Measurements from ENCODE around the gene EHD2.
"Not testable (repeated sequence)": the region's sequence is repeated elsewhere in the genome, so short reads cannot be mapped to it uniquely, and the experiment has no call there.

Gene EHD2, protein sequence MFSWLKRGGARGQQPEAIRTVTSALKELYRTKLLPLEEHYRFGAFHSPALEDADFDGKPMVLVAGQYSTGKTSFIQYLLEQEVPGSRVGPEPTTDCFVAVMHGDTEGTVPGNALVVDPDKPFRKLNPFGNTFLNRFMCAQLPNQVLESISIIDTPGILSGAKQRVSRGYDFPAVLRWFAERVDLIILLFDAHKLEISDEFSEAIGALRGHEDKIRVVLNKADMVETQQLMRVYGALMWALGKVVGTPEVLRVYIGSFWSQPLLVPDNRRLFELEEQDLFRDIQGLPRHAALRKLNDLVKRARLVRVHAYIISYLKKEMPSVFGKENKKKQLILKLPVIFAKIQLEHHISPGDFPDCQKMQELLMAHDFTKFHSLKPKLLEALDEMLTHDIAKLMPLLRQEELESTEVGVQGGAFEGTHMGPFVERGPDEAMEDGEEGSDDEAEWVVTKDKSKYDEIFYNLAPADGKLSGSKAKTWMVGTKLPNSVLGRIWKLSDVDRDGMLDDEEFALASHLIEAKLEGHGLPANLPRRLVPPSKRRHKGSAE

DNA sequence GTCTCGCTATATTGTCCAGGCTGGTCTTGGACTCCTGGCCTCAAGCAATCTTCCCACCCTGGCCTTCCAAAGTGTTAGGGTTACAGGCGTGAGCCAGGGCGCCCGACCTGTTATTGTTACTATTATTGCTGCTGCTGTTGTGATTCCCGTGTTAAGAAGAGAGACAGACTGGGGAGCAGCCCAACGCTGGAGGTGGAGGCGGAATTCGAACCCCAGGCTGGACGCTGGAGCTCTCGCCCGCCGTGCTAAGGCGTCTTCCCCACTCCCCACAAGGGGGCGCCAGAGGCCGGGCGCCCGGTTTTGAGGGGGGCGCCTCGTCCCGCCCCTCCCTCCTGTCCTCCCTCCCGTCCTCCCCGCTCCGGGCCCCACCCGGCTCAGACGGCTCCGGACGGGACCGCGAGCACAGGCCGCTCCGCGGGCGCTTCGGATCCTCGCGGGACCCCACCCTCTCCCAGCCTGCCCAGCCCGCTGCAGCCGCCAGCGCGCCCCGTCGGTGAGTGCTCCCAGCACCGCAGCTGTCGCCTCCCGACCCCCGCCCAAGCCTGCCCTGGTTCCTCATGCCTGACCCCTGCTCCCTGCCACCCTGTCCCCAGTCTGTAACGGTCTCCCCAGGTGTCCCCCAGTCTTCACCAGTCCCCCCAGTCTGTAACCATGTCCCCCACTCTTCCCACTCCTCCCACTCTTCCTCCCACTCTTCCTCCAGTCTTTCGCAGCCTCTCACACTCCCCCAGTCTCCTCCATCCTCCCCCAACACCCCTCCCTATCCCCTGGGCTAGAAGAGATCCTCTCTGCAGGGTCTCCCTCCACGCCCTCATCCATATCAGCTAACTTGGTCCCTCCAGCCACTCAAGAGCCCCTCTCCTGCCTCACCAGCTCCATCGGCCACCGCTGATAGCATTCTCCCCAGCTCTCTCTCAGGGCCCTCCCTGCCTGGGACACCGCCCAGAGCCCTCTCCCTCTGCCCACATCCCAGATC lies at the start of gene EHD2:
Gene EHD2, plus strand, starts transcription at position 377 of the 976 bp plus-strand sequence. CDS start 3,191 bp downstream, outside the sequence.
- DNase-seq (ENCODE audit: low read depth): no peak

DNA sequence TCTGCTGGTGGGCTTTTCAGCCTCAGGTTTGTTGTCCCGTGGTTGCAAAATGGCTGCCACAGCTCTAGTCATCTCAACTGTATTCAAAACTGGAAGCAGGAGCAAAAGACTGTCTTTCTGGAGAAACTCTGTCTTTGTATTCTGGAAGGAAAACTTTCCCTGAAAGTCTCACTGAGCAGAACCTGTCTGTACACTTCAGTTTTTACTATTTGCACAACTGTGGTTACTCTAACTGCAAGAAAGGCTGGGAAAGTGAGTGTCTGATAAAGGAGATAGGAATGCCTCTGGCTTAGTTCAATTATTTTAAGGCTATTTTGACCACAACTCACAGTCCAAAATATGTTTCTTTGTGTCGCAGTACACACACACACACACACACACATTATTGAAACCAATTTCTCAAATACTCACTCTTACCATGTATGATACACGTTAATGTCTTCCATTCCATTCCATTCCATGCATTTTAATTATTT lies 49.7 kb upstream of the EHD2 start:
- DNase-seq (ENCODE audit: low read depth): no peak

DNA sequence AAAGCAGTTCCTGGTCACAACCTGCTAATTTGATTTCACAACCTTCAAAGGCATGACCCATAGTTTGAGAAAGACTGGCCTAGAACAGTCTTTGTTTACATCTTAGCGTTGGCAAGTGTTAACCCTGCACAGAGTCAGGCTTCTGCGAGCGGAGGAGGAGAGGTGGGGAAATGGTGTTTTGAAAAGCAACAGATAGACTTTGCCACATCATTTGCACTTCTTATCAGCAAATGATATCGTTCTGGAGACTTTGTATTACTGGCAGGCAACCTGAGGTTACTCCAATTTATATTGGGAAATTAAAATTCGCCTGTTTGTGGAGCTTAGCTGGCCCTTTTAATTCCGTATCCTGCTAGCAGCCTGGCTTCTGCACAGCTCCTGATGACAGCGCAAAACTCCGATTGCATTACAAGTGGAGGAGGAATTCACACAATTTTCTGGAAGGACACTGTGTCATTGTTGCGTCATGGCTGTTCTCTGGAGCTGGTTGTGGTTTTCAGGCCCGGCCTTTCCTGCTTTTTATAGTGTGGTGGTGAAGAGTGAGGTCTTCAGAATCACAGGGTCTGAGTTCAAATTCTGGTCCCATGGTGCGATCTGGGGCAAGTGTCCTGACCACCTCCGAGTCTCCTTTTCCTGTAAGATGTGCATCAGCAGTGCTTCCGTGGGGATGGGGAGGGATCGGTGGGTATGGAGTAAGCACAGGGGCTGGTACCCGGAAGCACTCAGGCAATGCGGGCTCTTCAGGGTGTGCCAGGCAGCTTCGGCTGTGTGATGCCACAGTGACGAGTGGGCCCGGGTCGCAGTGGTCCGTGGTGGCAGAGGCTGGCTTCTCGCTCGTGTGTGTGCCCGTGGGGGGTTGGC lies 49.1 kb upstream of the EHD2 start:
- no peak for DNase-seq (ENCODE audit: low read depth)

DNA sequence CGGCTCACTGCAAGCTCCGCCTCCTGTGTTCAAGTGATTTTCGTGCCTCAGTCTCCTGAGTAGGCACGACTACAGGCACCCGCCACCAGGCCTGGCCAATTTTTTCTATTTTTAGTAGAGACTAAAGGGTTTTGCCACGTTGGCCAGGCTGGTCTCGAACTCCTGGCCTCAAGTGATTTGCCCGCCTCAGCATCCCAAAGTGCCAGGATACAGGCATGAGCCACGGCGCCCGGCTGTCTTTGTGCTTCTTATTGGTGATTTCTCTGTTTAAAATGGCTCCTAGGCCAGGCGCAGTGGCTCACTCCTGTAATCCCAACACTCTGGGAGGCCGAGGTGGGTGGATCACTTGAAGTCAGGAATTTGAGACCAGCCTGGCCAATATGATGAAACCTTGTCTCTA lies 44.7 kb upstream of the EHD2 start:
- DNase-seq (ENCODE audit: low read depth): not testable (repeated sequence)

DNA sequence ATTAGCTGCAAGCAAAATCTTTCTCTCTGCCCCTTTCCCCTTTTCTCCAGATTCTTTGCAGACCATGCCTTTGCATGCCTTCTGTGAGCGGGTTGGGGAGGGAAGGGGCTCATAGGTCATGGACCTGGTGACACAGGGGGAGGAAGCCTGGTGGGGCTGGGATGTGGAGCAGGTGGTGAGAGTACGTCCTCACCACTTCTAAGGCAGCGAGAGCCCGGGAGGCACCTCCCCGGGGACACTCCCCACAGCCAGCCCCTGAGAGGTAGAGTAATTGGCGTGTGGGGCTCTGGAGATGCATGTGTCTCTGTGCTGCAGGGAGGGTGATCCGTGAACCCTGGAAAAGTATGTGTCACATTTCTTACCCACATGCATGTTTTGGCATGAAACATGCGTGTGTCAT lies 42.5 kb upstream of the EHD2 start:
- DNase-seq (ENCODE audit: low read depth): no peak

DNA sequence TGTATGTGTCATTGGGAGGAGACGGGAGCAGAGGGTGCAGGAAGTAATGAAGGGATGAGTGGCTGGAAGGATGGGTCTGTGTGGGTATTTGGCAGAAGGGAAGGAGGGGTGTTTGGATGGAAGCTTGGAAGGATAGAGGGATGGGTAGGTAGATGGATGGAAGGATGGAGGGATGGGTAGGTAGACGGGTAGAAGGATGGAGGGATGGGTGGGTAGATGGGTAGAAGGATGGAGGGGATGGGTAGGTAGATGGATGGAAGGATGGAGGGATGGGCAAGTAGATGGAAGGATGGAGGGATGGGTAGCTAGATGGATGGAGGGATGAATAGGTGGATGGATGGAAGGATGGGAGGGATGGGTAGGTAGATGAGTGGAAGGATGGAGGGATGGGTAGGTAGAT lies 41.7 kb upstream of the EHD2 start:
- no peak for DNase-seq (ENCODE audit: low read depth)

DNA sequence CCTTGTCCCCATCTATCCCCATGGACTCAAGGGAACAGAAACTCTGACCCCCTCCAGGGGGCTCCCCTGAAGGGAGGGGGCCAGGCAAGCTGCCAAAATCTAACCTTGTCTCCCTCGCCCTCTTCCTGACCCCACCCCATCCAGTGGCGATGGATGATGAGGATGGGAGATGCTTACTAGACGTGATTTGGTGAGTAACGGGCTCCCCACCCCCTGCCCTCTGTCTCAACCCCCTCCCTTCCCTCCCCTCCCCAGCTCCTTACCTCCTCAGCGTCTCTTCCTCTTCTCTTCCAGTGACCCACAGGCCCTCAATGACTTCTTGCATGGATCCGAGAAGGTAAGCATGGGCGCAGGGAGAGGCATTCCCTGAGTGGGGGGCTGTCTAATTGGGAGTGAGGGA lies 39.8 kb upstream of the EHD2 start:
- DNase-seq (ENCODE audit: low read depth): no peak

DNA sequence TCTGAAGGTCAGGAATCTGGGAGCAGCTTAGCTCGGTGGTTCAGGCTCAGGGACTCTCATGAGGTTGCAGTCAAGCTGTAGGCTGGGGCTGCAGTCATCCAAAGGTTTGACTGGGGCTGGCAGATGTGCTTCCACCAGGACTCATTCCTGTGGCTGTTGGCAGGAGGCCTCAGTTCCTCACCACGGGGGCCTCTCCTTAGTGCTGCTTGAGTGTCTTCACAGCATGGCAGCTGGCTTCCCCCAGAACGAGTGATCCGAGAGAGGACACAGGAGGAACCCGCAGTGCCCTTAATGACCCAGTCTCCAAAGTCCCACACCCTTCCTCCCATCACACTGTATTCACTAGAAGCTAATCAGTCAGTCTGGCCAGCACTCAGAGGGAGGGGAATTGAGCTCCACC lies 38.7 kb upstream of the EHD2 start:
- no peak for DNase-seq (ENCODE audit: low read depth)

DNA sequence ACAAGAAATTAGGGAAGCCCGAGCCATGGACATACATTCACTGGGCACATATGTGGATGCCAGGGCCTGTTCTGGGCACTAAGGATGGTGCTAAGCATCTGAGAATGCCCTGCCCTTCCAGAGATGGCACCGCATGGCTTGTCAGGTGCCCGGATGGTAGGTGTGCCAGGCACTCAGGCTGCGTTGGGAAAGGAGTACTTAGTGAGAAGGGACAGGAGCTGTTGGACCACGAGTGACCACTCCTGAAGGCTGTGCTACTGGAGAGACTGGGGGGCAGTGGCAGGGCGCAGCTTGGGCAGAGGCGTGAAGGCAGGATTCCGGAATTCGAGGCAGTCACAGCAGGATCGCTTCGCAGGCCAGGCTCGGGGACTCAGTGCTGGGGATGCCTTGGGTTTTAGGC lies 38.0 kb upstream of the EHD2 start:
- DNase-seq (ENCODE audit: low read depth): no peak

DNA sequence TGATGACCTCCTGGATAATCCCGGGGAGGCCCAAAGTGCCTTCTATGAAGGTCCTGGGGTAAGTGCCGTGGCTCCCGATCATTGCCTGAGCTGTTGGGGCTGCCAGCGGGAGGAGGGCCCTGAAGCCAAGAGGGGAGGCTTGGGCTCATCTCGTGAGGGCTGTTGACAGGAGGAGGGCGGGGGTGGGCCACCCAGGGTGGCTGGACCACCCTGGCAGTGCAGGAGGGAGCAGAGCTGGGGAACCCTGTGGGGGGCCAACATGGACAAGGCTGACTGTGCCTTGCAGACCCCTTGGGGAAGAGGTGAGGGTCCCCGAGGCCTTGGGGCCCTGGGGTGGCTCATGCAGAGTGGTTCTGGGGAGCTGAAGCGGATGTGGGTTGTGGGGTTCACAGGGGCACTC lies 37.4 kb upstream of the EHD2 start:
- no peak for DNase-seq (ENCODE audit: low read depth)

DNA sequence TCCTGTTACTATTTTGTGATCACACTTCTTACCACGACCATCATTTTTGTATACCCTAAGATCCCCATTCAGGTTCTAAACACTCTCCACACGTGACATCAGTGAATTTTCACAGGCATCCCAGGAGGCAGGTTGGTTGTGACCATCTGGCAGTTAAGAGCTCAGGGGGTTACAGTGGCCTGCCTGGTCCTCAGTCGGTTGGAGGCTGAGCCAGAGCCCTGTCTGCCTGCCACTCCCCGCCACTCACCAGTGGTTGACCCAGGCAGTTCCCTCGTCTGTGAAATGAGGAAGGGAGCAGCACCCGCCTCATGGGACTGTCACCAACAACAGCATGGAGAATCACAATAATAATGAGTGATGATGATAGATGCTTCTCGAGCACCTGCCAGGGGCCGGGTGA lies 36.4 kb upstream of the EHD2 start:
- no peak for DNase-seq (ENCODE audit: low read depth)

DNA sequence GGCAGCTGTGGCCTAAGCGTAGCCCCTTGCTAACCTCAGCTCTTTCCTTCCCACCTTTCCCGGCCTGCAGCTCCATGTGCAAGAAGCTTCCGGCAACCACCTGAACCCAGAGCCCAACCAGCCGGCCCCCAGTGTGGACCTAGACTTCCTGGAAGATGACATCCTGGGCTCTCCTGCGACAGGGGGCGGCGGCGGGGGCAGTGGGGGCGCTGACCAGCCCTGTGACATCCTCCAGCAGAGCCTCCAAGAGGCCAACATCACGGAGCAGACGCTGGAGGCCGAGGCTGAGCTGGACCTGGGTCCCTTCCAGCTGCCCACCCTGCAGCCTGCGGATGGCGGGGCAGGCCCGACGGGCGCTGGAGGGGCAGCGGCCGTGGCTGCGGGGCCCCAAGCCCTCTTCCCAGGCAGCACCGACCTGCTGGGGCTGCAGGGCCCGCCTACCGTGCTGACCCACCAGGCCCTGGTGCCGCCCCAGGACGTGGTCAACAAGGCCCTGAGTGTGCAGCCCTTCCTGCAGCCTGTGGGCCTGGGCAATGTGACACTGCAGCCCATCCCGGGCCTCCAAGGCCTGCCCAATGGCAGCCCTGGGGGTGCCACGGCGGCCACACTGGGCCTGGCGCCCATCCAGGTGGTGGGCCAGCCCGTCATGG lies 33.8 kb upstream of the EHD2 start:
- no peak for DNase-seq (ENCODE audit: low read depth)

DNA sequence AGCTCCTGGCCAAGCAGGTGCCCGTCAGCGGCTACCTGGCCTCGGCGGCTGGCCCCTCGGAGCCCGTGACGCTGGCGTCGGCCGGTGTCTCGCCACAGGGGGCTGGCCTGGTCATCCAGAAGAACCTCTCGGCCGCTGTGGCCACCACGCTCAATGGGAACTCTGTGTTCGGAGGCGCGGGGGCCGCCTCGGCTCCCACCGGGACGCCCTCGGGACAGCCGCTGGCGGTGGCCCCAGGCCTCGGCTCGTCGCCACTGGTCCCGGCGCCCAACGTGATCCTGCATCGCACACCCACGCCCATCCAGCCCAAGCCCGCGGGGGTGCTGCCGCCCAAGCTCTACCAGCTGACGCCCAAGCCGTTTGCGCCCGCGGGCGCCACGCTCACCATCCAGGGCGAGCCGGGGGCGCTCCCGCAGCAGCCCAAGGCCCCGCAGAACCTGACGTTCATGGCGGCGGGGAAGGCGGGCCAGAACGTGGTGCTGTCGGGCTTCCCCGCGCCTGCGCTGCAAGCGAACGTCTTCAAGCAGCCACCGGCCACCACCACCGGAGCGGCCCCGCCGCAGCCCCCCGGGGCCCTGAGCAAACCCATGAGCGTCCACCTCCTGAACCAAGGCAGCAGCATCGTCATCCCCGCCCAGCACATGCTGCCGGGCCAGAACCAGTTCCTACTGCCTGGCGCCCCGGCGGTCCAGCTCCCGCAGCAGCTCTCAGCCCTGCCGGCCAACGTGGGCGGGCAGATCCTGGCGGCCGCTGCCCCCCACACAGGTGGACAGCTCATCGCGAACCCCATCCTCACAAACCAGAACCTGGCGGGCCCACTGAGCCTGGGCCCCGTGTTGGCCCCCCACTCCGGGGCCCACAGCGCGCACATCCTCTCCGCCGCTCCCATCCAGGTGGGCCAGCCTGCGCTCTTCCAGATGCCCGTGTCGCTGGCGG lies 33.0 kb upstream of the EHD2 start:
- no peak for DNase-seq (ENCODE audit: low read depth)

DNA sequence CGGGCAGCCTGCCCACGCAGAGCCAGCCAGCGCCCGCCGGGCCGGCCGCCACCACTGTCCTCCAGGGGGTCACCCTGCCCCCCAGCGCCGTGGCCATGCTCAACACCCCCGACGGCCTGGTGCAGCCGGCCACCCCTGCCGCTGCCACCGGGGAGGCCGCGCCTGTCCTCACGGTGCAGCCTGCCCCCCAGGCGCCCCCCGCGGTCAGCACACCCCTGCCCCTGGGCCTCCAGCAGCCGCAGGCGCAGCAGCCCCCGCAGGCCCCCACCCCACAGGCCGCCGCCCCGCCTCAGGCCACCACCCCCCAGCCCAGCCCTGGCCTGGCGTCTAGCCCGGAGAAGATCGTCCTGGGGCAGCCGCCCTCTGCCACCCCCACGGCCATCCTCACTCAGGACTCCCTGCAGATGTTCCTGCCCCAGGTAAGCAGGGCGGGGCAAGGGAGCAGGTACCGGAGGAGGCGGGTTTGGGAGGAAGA lies 32.3 kb upstream of the EHD2 start:
- DNase-seq (ENCODE audit: low read depth): no peak

DNA sequence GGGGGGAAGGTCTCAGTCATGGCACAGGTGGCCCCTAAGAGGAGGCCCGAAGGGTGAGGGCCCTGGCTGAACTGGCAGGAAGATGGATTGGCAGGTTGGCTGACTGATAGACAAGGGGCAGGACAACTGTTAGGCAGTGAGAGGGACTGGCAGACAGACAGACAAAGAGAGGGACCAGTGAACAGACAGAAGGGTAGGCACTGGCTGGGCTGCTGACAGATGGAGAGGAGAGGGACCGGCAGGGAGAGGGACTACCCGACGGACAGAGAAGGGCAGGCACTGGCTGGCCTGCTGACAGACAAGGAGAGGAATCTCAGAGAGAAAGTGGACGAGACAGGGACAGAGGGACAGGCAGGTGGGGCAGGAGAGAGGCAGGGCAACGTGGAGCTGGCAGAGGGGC lies 31.8 kb upstream of the EHD2 start:
- no peak for DNase-seq (ENCODE audit: low read depth)

DNA sequence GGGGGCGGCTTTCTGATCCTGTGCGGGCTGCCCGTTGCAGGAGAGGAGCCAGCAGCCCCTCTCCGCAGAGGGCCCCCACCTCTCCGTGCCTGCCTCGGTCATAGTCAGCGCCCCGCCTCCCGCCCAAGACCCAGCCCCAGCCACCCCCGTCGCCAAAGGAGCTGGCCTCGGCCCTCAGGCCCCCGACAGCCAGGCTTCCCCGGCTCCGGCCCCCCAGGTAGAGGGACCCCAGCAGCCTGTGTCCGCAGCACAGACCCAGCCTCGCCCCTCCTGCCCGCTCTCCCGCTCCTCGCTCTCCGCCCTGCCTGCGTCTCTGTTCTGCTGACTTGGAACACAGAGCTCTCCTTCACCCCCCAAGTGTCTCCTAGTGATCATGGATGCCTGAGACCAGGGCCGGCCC lies 31.3 kb upstream of the EHD2 start:
- no peak for DNase-seq (ENCODE audit: low read depth)

DNA sequence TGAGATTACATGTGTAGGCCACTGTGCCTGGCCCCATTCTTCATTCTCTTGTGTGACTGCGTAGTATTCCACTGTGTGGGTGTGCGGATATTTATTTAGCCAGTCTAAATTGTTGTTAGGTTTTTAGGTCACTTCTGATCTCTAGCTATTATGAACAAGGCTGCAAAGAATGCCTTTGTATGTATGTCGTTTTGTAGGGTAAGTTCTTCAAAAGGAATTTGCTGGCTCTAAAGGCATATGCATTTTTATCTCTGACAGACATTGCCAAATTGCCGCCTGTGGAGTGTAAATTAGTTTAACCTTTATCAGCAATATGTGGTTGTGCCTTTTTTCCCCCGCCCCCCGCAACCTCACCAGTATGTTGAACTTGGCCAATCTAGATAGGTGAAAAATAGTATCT lies 30.3 kb upstream of the EHD2 start:
- no peak for DNase-seq (ENCODE audit: low read depth)

DNA sequence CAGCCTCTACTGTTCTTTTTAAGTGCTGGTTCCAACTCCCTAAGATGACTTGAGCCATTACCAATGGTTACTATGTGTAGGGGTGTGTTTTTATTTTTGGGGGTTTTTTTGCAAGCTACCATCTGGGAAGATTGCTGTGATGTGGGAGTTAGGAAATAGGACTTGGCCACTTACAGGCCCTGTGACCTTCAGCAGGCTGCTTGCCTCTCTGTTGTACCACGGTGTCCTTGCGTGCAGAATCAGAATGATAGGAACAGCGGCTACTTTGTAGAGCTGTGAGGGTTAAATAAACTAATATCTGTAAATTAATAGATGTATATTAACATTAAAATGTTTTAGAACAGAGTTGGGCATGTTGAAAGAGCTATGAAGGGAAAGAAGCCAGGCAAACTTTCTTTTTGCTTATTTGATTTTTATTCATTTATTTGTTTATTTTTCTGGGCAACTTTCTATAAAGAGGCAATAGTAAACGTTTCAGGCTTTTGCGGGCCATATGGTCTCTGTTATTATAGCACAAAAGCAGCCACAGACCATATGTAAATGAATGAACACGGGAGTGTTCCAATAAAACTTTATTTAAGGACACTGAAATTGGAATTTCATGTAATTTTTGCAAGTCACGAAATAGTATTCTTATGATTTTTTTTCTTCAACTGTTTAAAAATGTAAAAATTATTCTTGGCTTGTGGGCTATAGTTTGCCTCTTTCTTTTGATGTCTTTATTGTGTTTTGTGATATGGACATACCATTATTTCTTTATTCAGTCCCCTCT lies 26.4 kb upstream of the EHD2 start:
- no peak for DNase-seq (ENCODE audit: low read depth)

DNA sequence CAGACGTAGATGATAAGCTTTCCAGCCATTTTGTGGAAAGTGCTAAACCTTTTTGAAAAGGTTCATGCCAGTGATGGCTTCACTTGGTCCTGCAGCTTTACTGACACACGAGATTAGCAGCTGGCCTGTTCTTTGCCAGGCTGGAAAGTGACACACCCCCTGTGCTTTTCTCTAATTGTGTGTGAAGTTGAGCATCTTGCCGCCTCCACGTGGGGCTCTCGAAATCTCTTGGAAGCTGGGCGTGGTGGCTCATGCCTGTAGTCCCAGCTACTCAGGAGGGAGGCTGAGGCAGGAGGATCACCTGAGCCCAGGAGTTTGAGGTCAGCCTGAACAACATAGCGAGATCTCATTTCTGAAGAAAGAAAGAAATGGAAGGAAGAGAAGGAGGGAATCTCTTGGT lies 25.3 kb upstream of the EHD2 start:
- DNase-seq (ENCODE audit: low read depth): no peak

Measured in stimulated activated CD8-positive, alpha-beta memory T cell treated with anti-CD3 and anti-CD28 coated beads, Interleukin-15, amount 100 ng/mL, for 1 hour (primary cell).